ENCODE results near the gene AARS1.
"Not testable (repeated sequence)": the region's sequence is repeated elsewhere in the genome, so short reads cannot be mapped to it uniquely, and the experiment has no call there.

- TF ChIP-seq CTCF (optimal IDR thresholded peaks at IDR 0.05 in 1 of 3, IDR thresholded peaks at IDR 0.05 in 1 of 3, conservative IDR thresholded peaks at IDR 0.05 in 1 of 3; ENCODE audit: extremely low read depth in 1 of 3, insufficient read depth in 2 of 3, low read length in 3 of 3); EZH2 (IDR thresholded peaks at IDR 0.05; ENCODE audit: low read length): not testable (repeated sequence)
These were observed 57.5 kb downstream of the AARS1 start for GRCh38 chr16:70231831-70232230.

Measured in keratinocyte (primary cell).